WTC11 (cell line): ENCODE measurements around the gene ARHGAP25. TPM values are rescaled to one million over a fixed set of nuclear protein-coding genes. Genes with fewer than 3 reads are reported as not detected.

Source experiments
- ATAC-seq: fragments of 200-7000 bp; cut with Tn5 transposase; 2 replicates; pipeline ENCODE4 v1.10.0; 2021; ENCODE audit warnings: mild to moderate bottlenecking, moderate library complexity
- CTCF ChIA-PET: fragments of 300-600 bp; sonication (Branson Sonifier 250); formaldehyde crosslinking; loops from one replicate; lab custom pipeline; 2021; ENCODE audit warnings: antibody characterized with exemption; lab: Charles Lee
- POLR2A ChIA-PET: fragments of 350-600 bp; sonication (Branson Sonifier 250); formaldehyde crosslinking; loops from one replicate; lab custom pipeline; 2021; ENCODE audit warnings: antibody characterized with exemption; lab: Charles Lee
- DNase-seq: peaks from one replicate; pipeline ENCODE4 v3.0.0; 2021; ENCODE audit warnings: low spot score
- H3K27ac Mint-ChIP-seq: 2 replicates; pipeline ENCODE4 v1.8.0; 2021; ENCODE audit warnings: mixed read lengths
- H3K27me3 Mint-ChIP-seq: 2 replicates; pipeline ENCODE4 v1.8.0; 2021; ENCODE audit warnings: low read depth, mild to moderate bottlenecking, moderate library complexity, mixed read lengths
- H3K36me3 Mint-ChIP-seq: 2 replicates; pipeline ENCODE4 v1.8.0; 2021; ENCODE audit warnings: mixed read lengths
- H3K4me1 Mint-ChIP-seq: 2 replicates; pipeline ENCODE4 v1.8.0; 2022; ENCODE audit warnings: mixed read lengths
- H3K4me3 Mint-ChIP-seq: 2 replicates; pipeline ENCODE4 v1.8.0; 2021; ENCODE audit warnings: mild to moderate bottlenecking, moderate library complexity, mixed read lengths
- H3K9me3 Mint-ChIP-seq: 2 replicates; pipeline ENCODE4 v1.8.0; 2021; ENCODE audit warnings: mixed read lengths
- CDX4 ChIP-seq: fragments of 250-450 bp; sonication (Bioruptor Pico); IDR thresholded peaks from 2 replicates; pipeline ENCODE4 v1.9.0; 2021; ENCODE audit warnings: moderate library complexity, mild to moderate bottlenecking, inconsistent platforms, borderline replicate concordance
- E2F1 ChIP-seq: sonication (generic); formaldehyde crosslinking; IDR thresholded peaks from 2 replicates; pipeline ENCODE4 v1.8.0; 2022; ENCODE audit warnings: mild to moderate bottlenecking, missing genetic modification reagents
- ERG ChIP-seq: fragments of 250-450 bp; sonication (Bioruptor Pico); IDR thresholded peaks from 2 replicates; pipeline ENCODE4 v1.8.0; 2021; ENCODE audit warnings: mild to moderate bottlenecking
- FOXK1 ChIP-seq: sonication (generic); formaldehyde crosslinking; IDR thresholded peaks from 2 replicates; pipeline ENCODE4 v1.8.0; 2022; ENCODE audit warnings: mild to moderate bottlenecking, moderate library complexity, missing genetic modification reagents
- GABPB1 ChIP-seq: sonication (generic); formaldehyde crosslinking; IDR thresholded peaks from 2 replicates; pipeline ENCODE4 v1.8.1; 2023; ENCODE audit warnings: mild to moderate bottlenecking, missing genetic modification reagents
- GTF2I ChIP-seq: fragments of 250-450 bp; sonication (Bioruptor Pico); conservative IDR thresholded peaks from 2 replicates; pipeline ENCODE4 v1.4.0; 2021; ENCODE audit warnings: mild to moderate bottlenecking
- MXD4 ChIP-seq: fragments of 250-450 bp; sonication (Bioruptor Pico); IDR thresholded peaks from 2 replicates; pipeline ENCODE4 v1.8.0; 2021; ENCODE audit warnings: mild to moderate bottlenecking, moderate library complexity, borderline replicate concordance
- NFYB ChIP-seq: sonication (generic); formaldehyde crosslinking; conservative IDR thresholded peaks from 2 replicates; pipeline ENCODE4 v1.8.0; 2022; ENCODE audit warnings: low read depth, missing genetic modification reagents
- NR3C1 ChIP-seq: sonication (generic); formaldehyde crosslinking; conservative IDR thresholded peaks from 2 replicates; pipeline ENCODE4 v1.8.1; 2023; ENCODE audit warnings: low read depth, mild to moderate bottlenecking, missing genetic modification reagents
- RELA ChIP-seq: sonication (generic); formaldehyde crosslinking; IDR thresholded peaks from 2 replicates; pipeline ENCODE4 v1.8.1; 2022; ENCODE audit warnings: missing genetic modification reagents, mild to moderate bottlenecking, borderline replicate concordance
- SOX15 ChIP-seq: fragments of 250-450 bp; sonication (Bioruptor Pico); IDR thresholded peaks from 2 replicates; pipeline ENCODE4 v1.9.0; 2021; ENCODE audit warnings: mild to moderate bottlenecking
- SP1 ChIP-seq: sonication (generic); formaldehyde crosslinking; conservative IDR thresholded peaks from 2 replicates; pipeline ENCODE4 v1.8.1; 2022; ENCODE audit warnings: missing genetic modification reagents
- TEAD4 ChIP-seq: sonication (generic); formaldehyde crosslinking; IDR thresholded peaks from 2 replicates; pipeline ENCODE4 v1.8.0; 2022; ENCODE audit warnings: mild to moderate bottlenecking, missing genetic modification reagents
- ZNF121 ChIP-seq: sonication (generic); formaldehyde crosslinking; IDR thresholded peaks from 2 replicates; pipeline ENCODE4 v1.8.0; 2023; ENCODE audit warnings: missing genetic modification reagents
- ZNF138 ChIP-seq: sonication (generic); formaldehyde crosslinking; conservative IDR thresholded peaks from 2 replicates; pipeline ENCODE4 v1.8.1; 2022; ENCODE audit warnings: mild to moderate bottlenecking, moderate library complexity, missing genetic modification reagents
- ZNF423 ChIP-seq: fragments of 250-450 bp; sonication (Bioruptor Pico); IDR thresholded peaks from 2 replicates; pipeline ENCODE4 v2.1.2; 2022; ENCODE audit warnings: mild to moderate bottlenecking, moderate library complexity
- total RNA-seq: library from RNA; stranded (reverse); gene quantifications from 3 replicates; pipeline ENCODE4 v1.2.3, GENCODE V29; 2021
- TF ChIP-seq, protein P1 (sequence below): sonication (generic); formaldehyde crosslinking; IDR thresholded peaks from 2 replicates; pipeline ENCODE4 v1.8.0; 2022; ENCODE audit warnings: mild to moderate bottlenecking, missing genetic modification reagents
- TF ChIP-seq, protein P2 (sequence below): sonication (generic); formaldehyde crosslinking; conservative IDR thresholded peaks from 2 replicates; pipeline ENCODE4 v1.8.1; 2022; ENCODE audit warnings: mild to moderate bottlenecking, missing genetic modification reagents
- TF ChIP-seq, protein P3 (sequence below): fragments of 250-450 bp; sonication (Bioruptor Pico); conservative IDR thresholded peaks from 2 replicates; pipeline ENCODE4 v1.9.0; 2021; ENCODE audit warnings: mild to moderate bottlenecking
- TF ChIP-seq, protein P4 (sequence below): sonication (generic); formaldehyde crosslinking; IDR thresholded peaks from 2 replicates; pipeline ENCODE4 v1.8.1; 2022; ENCODE audit warnings: mild to moderate bottlenecking, missing genetic modification reagents, moderate library complexity, borderline replicate concordance
- TF ChIP-seq, protein P5 (sequence below): sonication (generic); formaldehyde crosslinking; IDR thresholded peaks from 2 replicates; pipeline ENCODE4 v1.8.0; 2023; ENCODE audit warnings: missing genetic modification reagents, mild to moderate bottlenecking, borderline replicate concordance

Gene ARHGAP25
- total RNA-seq, 1 experiment from 2014 or later = 2.9 TPM

DNA sequence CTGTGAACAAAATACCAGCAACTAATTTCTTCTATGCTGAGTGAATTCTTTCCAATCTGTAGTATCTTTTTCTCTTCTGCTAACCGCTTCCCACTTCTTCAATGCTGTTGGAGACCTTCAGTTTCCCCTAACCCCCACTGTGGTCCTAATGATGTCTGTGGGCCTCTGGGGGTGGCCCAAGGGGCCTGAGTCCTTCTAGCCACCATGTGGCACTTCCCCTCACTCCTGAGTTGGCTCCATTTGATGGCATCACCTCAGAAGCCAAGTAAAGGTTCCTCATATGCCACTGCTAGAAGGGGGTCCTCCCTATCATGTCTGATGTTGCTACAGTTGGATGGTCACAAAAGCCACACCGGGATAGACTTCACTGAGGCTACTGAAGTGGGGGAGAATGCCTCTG, 37.5 kb downstream of the ARHGAP25 start (continued):
- TF ChIP-seq, protein P1, sequence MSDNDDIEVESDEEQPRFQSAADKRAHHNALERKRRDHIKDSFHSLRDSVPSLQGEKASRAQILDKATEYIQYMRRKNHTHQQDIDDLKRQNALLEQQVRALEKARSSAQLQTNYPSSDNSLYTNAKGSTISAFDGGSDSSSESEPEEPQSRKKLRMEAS = no peak

- Mint-ChIP-seq H3K36me3 (no peaks in the 10 kb centered on the region), H3K9me3 (no peaks in the 10 kb centered on the region), H3K27ac (no peak overlapping the region), H3K4me1 (peaks cover 6% of the 10 kb centered on the region), H3K27me3 (no peaks in the 10 kb centered on the region), H3K4me3 (no peak overlapping the region)
- TF ChIP-seq GABPB1 (CRISPR knock-in tag) = no peak
- no peak for TF ChIP-seq ZNF423
- no peak for TF ChIP-seq NR3C1
- TF ChIP-seq, protein P2, sequence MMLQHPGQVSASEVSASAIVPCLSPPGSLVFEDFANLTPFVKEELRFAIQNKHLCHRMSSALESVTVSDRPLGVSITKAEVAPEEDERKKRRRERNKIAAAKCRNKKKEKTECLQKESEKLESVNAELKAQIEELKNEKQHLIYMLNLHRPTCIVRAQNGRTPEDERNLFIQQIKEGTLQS = no peak
- TF ChIP-seq ZNF121 = no peak
- no peak for TF ChIP-seq FOXK1 (CRISPR knock-in tag)
- TF ChIP-seq SP1 (CRISPR knock-in tag) = no peak
- TF ChIP-seq MXD4 (CRISPR knock-in tag) = no peak
- TF ChIP-seq, protein P1 = no peak
- TF ChIP-seq E2F1 (CRISPR knock-in tag) = no peak
- TF ChIP-seq SOX15 (CRISPR knock-in tag) = no peak
- no peak for TF ChIP-seq RELA
- ATAC-seq (no peak), DNase-seq (no peak)
- CTCF ChIA-PET = interaction anchor here (1.4 kb wide), 1 partner anchor 10 kb away, joined by 3 read pairs; no protein-coding TSS in a partner anchor
- POLR2A ChIA-PET = no interaction called here
Observed at GRCh38 chr2:68774569-68775271, 40.1 kb downstream of the ARHGAP25 start.

GRCh38 chr2:68775272-68775842, 40.7 kb downstream of the ARHGAP25 start:
- DNase-seq (no peak), ATAC-seq (no peak)
- Mint-ChIP-seq H3K4me3 (no peak overlapping the region), H3K36me3 (no peaks in the 10 kb centered on the region), H3K27me3 (no peaks in the 10 kb centered on the region), H3K9me3 (no peaks in the 10 kb centered on the region), H3K4me1 (no peaks in the 10 kb centered on the region; the same call in 1 of the 2 replicates), H3K27ac (no peak overlapping the region)
- ChIA-PET POLR2A (no interaction called here), CTCF (interaction anchor here (1.9 kb wide), 1 partner anchor 24 kb away, joined by 11 read pairs; no protein-coding TSS in a partner anchor)
- no peak for TF ChIP-seq NFYB (CRISPR knock-in tag)
- TF ChIP-seq TEAD4 (CRISPR knock-in tag) = no peak
- no peak for TF ChIP-seq GTF2I (CRISPR knock-in tag)
- TF ChIP-seq, protein P3, sequence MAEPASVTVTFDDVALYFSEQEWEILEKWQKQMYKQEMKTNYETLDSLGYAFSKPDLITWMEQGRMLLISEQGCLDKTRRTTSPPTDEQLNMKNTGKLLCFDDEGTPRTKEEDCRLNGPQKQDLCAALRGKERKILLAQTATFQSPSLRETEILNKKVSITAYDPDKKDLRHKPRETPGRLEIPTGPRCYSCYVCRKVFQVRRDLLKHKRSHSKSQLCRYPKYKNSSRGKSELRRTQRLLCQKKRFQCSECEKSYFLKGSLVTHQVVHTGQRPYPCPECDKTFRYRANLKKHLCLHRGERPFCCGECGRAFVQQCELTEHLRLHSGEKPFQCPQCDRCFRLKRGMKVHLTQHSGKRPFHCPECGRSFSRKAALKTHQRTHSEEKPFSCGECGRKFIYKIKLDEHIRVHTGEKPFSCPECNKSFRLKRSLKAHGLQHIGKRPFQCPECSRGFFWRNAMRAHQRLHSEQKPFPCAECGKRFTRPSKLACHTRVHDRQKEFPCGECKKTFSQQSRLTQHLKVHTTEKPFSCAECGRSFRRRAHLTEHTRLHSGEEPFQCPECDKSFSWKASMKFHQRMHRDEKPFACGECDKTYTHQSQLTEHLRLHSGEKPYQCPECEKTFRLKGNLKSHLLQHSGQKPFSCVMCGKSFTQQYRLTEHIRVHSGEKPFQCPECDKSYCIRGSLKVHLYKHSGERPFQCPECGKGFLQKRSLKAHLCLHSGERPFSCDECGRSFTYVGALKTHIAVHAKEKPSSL = no peak
- no peak for TF ChIP-seq ZNF138 (CRISPR knock-in tag)
- no peak for TF ChIP-seq ERG (CRISPR knock-in tag)
- no peak for TF ChIP-seq CDX4
- no peak for TF ChIP-seq ZNF121
- TF ChIP-seq, protein P4, sequence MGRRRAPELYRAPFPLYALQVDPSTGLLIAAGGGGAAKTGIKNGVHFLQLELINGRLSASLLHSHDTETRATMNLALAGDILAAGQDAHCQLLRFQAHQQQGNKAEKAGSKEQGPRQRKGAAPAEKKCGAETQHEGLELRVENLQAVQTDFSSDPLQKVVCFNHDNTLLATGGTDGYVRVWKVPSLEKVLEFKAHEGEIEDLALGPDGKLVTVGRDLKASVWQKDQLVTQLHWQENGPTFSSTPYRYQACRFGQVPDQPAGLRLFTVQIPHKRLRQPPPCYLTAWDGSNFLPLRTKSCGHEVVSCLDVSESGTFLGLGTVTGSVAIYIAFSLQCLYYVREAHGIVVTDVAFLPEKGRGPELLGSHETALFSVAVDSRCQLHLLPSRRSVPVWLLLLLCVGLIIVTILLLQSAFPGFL (CRISPR knock-in tag) = no peak
- TF ChIP-seq, protein P5, sequence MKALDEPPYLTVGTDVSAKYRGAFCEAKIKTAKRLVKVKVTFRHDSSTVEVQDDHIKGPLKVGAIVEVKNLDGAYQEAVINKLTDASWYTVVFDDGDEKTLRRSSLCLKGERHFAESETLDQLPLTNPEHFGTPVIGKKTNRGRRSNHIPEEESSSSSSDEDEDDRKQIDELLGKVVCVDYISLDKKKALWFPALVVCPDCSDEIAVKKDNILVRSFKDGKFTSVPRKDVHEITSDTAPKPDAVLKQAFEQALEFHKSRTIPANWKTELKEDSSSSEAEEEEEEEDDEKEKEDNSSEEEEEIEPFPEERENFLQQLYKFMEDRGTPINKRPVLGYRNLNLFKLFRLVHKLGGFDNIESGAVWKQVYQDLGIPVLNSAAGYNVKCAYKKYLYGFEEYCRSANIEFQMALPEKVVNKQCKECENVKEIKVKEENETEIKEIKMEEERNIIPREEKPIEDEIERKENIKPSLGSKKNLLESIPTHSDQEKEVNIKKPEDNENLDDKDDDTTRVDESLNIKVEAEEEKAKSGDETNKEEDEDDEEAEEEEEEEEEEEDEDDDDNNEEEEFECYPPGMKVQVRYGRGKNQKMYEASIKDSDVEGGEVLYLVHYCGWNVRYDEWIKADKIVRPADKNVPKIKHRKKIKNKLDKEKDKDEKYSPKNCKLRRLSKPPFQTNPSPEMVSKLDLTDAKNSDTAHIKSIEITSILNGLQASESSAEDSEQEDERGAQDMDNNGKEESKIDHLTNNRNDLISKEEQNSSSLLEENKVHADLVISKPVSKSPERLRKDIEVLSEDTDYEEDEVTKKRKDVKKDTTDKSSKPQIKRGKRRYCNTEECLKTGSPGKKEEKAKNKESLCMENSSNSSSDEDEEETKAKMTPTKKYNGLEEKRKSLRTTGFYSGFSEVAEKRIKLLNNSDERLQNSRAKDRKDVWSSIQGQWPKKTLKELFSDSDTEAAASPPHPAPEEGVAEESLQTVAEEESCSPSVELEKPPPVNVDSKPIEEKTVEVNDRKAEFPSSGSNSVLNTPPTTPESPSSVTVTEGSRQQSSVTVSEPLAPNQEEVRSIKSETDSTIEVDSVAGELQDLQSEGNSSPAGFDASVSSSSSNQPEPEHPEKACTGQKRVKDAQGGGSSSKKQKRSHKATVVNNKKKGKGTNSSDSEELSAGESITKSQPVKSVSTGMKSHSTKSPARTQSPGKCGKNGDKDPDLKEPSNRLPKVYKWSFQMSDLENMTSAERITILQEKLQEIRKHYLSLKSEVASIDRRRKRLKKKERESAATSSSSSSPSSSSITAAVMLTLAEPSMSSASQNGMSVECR (CRISPR knock-in tag) = no peak
